GM03348 (cell line): ENCODE measurements around the gene PINLYP.
"Not testable (repeated sequence)": the region's sequence is repeated elsewhere in the genome, so short reads cannot be mapped to it uniquely, and the experiment has no call there.

Source experiments
- DNase-seq: peaks from one replicate; pipeline ENCODE4 v3.0.0; 2012; ENCODE audit warnings: low spot score

Gene PINLYP

DNA sequence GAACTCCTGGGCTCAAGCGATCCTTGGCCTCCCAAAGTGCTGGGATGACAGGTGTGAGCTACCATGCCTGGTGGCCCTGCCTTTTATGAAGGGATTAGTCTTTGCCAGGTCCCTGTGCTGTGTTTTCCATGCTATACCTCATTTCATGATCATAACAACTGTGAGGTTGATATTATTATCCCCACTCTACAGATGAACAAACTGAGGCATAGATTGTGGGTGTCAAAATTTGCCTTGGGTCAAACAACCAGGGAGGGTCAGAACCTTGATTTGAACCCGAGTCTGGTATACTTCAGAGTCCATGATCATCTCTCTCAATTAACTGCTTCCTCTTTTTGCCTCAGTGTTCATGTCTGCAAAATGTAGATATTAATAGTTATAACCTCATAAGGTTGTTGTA is 6.9 kb downstream of the PINLYP start:
- no peak for DNase-seq

DNA sequence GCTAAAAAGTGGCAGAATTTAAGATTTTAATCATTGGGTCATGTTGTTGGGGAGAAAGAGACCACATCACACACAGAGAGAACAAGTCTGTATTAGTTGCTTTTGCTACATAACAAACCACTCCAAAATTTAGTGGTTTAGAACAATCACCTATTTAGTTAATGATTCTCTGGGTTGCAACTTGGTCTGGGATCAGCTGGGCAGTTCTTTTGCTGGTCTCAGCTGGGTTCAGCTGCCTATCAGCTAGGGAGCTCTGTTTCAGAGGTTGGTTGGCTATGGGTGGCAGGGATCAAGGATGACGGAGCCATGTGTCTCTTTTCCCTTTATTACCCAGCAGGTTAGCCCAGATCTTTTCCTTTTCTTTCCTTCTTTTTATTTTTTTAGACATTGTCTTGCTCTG is 8.9 kb downstream of the PINLYP start:
- no peak for DNase-seq

DNA sequence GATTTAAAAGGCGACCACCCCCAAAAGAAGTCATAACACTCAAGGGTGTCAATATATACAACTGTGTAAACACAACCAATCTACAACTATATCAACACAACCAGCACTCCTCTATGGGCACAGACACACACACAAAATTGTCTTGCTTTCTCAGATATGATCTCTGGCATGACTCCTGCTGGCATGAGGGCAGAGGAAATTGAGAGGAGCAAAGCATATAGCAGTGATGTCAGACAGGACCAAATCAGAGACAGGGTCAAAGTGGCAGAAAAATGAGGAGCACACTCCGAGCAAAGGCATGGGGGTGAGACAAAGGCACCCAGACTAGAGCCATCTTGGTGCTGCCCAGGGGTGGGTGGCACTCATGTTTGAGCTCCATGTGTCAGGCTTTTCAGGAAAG is 10.7 kb downstream of the PINLYP start:
- DNase-seq, result no peak

DNA sequence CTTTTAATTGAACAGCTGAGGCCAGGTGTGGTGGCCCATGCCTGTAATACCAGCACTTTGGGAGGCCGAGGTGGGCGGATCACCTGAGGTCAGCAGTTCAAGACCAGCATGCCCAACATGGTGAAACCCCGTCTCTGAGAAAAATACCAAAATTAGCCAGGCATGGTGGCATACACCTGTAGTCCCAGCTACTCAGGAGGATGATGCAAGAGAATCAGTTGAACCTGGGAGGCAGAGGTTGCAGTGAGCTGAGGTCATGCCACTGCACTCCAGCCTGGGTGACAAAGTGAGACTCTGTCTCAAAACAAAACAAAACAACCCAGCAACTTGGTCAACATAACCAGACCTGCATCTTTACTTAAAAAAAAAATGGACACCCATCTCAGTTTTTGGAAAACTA is 11.4 kb downstream of the PINLYP start:
- not testable (repeated sequence) for DNase-seq

DNA sequence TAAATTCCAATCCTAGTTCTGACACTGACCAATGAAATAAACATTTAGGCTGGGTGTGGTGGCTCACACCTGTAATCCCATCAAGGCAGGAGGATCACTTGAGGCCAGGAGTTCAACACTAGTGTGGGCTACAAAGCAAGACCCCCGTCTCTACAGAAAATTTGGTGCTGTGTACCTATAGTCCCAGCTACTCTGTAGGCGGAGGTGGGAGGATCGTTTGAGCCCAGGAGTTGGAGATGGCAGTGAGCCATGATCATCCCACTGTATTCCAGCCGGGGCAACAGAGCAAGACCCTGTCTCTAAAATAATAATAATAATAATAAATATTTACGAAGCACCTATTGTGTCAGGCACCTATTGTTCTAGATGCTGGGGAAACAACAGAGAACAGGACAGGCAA is 13.7 kb downstream of the PINLYP start:
- no peak for DNase-seq

DNA sequence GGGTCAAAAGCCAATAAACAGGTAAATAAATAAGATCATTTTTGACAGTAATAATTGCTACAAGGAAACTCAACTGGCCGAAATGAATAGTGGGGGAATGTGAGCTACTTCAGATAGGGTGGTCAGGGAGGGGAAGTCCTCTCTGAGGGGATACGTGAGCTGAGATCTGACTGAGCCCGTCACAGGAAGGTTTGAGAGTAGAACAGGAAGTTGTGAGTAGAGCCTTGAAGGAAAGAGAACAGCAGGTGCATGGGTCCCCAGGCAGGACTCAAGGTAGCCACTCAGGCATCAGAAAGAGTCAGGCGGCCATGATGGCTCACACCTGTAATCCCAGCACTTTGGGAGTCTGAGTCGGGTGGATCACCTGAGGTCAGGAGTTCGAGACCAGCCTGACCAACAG is 14.1 kb downstream of the PINLYP start:
- no peak for DNase-seq

DNA sequence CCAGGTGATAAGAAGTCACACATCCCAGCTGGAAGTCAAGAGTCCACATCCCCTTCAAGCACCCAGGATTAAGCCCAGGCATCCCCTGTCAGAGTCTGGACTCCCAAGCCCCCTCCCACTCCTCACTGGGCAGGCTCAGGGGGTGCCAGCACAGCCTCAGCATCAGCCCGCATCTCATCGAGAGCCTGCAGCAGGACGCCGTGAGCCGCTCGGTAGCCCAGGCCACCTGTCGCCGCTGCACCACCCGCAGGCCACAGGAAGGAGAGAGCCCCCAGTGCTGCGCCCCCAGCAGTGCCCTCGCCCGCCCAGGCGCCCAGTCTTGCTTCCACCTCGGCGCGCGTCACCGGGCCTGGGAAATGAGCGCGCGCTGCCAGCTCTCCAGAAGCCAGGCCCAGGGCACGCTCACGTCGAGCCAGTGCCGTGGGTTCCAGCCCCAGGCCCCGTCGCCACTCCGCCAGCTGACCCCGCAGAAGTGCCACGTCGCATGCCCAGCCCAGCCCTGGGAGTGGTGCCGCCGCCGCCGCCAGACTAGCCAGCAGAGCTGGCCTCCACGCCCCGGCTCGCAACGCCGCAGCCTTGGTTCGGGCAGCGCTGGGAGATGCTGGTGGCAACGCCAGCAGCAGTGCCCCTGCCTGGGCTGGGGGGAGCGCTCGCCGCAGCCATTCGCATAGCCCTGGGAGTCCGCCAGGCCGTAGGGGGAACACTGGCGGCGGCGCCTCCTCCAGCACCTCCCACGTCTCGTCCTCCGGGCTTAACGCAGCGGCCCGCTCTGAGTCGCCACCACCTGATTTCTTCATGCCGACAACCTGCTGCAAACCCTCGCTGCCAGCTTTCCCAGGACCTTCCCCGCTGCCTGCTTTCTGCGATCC is 16.5 kb downstream of the PINLYP start:
- no peak for DNase-seq

DNA sequence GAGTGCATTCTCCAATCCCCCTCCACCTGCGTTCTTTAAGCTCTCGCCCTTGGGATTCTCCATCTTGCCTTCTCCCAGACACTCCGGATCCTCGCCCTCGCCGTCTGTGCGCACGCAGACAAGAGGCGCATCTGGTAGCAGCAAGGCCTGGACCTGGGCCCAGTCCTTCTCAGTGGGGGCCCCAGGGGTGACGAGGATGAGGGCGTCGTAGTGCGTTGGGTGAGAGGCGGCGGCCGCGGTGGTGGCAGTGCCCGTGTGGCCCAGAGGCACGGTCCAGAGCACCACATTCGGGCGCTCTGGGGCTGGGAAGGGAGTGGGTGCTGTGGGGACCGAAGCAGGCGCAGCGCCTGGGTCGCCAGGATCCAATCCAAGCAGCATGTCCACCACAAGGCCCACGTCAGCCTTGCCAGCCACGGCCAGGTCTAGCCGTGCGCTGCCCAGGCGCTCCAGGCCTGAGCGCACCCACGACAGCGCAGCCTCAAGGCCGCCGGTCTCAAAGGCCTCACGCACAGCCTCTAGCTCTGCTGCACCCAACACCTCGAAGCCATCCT is 17.3 kb downstream of the PINLYP start:
- DNase-seq, result no peak

DNA sequence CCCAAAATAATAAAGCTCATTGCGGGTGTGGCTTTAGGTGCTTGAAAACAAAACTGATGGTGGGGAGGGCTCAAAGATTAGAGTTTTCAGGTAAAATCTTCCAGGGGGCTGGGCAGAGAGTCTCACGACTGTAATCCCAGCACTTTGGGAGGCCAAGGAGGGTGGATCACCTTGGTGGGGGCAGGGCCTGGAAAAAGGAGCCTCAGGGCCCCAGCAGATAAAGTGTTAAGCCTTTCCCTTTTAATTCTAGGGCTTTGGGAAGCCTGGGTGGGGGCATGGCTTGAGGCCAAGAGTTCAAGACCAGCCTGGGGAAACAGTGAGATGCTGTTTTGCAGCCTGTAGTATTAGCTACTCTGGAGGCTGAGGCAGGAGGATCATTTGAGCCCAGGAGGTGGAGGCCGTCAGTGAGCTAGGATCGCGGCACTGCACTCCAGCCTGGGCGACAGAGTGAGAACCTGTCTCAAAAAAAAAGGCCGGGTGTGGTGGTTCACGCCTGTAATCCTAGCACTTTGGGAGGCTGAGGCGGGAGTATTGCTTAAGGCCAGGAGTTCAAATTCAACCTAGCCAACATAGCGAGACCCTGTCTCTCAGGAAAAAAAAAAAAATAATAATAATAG is 18.6 kb downstream of the PINLYP start:
- DNase-seq, result no peak

DNA sequence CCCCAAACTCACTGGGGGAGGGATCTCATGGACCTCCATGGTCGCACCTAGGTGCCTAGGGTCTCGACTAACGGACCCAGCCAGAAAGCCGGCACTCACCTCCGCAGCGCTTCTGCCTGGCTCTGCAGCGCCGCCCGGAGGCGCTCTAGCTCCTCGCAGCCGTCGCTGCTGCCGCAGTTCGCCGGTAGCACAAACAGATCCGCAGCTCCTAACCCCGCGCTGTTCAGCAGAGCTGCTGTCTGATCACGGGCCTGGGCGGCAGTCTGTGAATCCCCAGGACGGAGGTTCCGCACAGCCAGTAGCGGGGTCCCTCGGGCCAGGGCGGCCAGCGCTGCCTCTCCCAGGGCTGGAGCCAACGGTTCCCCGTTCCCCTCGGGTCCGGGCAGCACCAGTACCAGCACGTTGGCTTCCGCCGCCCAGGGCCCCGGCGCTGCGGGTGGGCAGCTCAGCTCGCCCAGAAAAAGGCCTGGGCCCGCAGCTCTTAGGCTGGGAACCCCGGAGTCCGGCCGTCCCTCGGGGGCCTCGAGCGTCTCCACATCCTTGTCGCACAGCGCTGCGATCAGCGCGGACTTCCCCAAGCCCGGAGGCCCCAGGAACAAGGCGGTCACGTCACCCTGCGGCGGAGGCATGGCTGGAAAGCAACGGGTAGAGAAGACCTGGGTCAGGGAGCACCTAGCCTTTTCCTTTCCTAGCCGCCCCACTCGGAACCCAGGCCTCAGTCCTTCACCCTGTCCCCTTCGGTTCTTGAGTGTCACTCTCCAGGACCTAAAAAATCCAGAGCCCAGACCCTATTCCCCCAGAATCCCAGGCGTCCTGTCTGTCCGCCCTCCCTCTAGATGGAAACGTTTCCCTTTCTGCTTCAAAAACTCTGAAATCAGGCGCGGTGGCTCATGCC is 19.4 kb downstream of the PINLYP start:
- peak; percentile 68 for DNase-seq

DNA sequence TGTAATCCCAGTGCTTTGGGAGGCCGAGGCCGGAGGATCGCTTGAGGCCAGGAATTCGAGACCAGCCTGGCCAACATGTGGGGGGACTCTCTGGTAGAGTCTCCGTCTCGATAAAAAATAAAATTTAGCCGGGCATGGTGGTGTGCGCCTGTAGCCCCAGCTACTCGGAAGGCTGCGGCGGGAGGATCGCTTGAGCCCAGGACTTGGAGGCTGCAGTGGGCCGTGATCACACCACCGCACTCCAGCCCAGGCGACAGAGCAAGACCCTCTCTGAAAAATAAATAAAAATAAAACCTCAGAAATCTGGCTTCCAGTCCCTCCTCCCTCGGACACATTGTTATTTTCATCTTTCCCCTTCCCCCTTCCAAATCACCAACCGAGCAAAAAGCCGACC is 20.0 kb downstream of the PINLYP start:
- DNase-seq, result no peak

DNA sequence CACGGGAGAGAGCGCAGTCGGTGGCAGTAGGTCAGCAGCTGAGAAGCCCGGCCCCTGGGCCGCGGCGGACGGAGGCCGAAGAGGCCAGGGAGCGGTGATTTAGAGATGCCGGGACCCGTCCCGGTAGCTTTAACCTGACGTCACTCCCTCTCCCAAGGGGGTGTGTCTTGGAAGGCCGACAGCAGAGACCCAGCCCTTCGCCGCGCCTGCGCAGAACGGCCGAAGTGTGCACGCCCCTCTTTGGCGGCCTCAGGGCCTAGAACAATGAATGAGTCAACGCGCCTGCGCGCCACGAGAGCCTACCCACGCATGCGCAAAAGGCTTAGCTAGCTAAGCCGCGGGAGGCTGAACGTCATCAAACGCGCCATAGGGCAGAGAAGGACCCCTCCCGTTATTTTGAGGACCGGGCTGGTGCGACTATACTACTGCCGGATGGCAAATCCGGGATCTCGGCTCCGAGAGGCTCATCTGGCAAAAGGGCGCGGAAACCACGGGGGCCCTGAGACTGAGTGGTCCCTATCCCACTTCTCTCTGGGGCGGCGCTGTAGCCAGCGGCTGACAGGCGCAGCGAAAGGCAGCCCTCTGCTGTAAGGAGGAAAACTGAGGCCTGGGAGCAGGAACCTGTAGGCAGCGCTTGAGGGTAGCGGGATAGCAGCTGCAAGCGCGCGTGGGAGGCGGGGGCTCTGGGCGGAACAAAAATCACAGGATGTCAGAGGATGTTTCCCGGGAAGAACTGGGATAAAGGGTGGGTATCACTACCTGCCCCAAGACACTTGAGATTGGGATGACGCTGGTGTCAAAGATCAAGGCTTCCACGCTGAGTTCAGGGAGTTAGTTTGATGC is 20.6 kb downstream of the PINLYP start, which contains the start of the genes IRGQ and ZNF576:
Gene IRGQ, minus strand, starts transcription at position 136 of the 843 bp plus-strand sequence. CDS start 796 bp downstream, outside the sequence.
Gene ZNF576, plus strand, starts transcription at position 597 of the 843 bp plus-strand sequence. CDS start 514 bp downstream, outside the sequence.
- peak; percentile 100 for DNase-seq

DNA sequence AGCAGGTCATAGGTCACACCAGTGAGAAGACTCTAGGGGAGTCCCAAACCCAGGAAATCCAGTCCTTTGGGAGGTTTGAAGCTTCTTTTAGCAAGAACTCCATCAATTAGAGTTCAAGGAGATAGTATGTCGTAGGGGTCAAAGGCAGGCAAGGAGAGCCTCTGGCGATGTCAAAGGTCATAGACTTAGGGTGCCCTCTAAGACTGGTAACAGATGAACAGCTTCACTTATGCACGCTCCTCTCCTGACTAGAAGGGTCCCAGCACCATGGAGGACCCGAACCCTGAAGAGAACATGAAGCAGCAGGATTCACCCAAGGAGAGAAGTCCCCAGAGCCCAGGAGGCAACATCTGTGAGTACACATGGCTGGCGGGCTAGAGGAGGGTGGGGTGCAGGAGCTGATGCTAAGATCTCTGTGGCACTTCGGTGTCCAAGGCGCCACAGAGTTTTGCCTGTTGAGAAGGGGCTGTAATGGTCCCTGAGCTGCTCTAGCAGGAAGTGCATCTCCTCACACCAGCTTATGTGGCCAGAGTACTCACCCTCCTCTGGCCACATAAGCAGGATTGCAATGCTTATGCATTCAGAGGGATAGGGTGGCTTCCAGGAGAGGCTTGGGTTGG is 21.4 kb downstream of the PINLYP start:
- no peak for DNase-seq

DNA sequence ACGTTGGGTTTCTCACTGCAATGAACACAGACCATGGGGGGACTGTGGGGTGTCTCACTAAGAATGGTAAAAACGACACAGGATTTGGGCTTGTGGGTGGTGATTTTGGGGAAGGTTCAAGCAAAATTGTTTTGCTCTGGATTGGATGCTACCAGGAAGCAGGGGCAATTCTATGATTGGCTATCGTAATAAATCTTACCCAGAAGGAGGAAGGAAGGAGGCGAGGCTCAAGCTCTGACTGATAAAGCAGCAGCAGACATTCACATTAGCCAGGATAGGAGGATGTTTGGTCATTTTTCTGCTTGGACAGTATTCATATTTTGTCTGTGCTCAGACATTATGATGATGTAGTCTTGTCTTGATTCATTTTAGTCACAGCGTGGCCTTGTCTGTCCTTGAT is 22.3 kb downstream of the PINLYP start:
- no peak for DNase-seq

DNA sequence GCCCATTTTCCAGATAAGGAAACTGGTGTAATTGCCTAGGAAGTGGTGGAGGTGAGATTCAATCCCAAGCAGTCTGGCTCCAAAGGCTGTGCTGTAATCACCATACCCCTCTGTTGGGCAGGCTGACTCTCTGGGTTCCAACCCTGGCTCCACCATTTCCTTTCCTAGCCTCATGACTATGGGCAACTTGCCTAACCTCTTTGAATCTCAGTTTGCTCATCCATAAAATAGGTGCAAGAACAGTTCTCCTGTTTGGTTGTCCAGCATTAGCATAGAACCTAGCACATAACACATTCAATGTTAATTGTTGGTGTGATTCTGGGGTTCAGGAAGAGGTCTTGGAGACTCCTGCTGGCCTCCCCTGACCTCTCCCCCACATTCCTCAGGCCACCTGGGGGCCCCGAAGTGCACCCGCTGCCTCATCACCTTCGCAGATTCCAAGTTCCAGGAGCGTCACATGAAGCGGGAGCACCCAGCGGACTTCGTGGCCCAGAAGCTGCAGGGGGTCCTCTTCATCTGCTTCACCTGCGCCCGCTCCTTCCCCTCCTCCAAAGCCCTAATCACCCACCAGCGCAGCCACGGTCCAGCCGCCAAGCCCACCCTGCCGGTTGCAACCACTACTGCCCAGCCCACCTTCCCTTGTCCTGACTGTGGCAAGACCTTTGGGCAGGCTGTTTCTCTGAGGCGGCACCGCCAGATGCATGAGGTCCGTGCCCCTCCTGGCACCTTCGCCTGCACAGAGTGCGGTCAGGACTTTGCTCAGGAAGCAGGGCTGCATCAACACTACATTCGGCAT is 23.0 kb downstream of the PINLYP start:
- no peak for DNase-seq

DNA sequence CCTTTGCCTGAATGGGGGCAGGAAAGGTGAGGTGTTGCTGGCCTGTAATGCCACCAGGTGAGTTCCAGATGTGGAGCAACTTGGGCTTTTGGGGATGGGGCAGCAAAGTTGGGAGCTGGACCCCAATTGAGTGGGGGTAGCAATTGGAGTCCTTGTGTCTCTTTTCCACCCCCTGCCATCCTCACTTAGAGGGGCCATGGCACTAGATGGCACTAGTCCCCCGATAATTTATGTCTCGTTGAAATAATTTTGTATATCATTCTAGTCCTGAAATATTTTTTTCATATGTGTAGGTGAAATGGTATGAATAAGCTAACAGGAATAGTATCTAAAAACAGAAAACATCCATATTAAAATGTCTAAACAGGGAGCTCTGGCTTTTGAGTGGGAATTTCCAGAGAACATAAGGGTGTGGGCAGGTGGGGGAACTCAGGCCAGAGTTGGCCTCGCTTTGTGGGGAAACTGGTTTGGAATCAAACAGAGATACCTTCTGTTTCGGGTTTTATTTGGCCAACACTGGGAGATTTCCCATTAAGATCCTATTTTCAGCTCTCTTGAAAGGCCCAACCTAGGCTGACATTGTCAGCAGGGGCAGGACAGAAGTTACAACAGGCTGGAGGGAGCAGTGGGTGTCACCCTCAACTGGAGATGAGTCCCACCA is 24.2 kb downstream of the PINLYP start:
- no peak for DNase-seq

DNA sequence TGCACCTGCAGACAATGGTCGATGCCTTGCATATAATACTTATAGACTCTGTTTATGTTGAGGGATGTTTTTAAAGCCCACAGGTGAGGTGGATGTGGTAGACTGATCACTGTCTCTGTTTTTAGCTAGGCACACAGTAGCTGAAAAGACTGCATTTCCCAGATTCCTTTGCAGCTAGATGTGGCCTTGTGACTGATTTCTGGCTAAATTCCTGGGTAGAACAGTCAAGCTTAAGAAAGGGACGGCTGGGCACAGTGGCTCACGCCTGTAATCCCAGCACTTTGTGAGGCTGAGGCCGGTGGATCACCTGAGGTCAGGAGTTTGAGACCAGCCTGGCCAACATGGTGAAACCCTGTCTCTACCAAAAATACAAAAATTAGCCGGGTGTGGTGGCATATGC is 24.7 kb downstream of the PINLYP start:
- DNase-seq, result not testable (repeated sequence)

DNA sequence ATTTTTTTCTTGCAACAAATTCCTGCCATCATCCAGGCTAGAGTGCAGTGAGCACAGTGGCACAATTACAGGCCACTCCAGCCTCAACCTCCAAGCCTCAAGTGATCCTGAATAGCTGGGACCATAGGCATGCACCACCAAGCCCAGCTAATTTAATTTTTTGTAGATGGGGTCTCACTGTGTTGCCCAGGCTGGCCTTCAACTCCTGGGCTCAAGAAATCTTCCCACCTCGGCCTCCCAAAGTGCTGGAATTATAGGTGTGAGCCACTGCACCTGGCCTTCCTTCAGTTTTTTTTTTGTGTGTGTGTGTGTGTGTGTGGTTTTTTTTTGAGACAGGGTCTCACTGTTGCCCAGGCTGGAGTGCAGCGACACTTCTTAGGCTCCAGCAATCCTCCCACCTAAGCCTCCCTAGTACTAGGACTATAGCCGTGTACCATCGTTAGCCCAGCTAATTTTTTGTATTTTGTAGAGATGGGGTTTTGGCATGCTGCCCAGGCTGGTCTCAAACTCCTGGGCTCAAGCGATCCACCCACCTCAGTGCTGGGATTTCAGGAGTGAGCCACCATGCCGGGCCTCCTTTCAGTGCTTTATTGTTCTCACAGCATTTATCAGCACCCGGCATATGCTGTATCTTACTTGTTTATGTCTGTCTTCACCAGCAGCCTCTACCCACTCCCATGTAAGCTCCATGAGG is 30.4 kb downstream of the PINLYP start:
- no peak for DNase-seq
